Caco-2 (cell line): ENCODE measurements around the gene IL4I1. TPM values are rescaled to one million over a fixed set of nuclear protein-coding genes. Genes with fewer than 3 reads are reported as not detected.

Experiments
- BruUV-seq: library from RNA; stranded (reverse); fragments of 400-500 nt; replicated peaks from 2 replicates; lab custom pipeline; 2021; lab: Mats Ljungman, UMichigan
- CTCF ChIA-PET: fragments of 300-600 bp; sonication (Branson Sonifier 250); formaldehyde crosslinking; loops from one replicate; lab custom pipeline; 2022; ENCODE audit warnings: antibody characterized with exemption; lab: Charles Lee
- POLR2A ChIA-PET: fragments of 300-600 bp; sonication (Branson Sonifier 250); formaldehyde crosslinking; loops from one replicate; lab custom pipeline; 2022; ENCODE audit warnings: antibody characterized with exemption; lab: Charles Lee
- DNase-seq, 2 experiments: peaks; one replicate each; pipeline versions ENCODE4 v3.0.0 to v3.0.0-alpha.2; 2020 to 2022
- H3K27me3 ChIP-seq: replicated peaks from 2 replicates; pipeline ENCODE4 v1.6.0; 2011; ENCODE audit warnings: low read length; ENCODE audit not compliant: control insufficient read depth, insufficient read depth
- H3K36me3 ChIP-seq: 2 replicates; pipeline ENCODE4 v1.5.1; 2011; ENCODE audit warnings: low read length; ENCODE audit not compliant: control insufficient read depth, insufficient read depth
- H3K4me1 ChIP-seq: fragments of 250-450 bp; sonication (Bioruptor Pico); 2 replicates; pipeline ENCODE4 v1.5.1; 2020; ENCODE audit warnings: mild to moderate bottlenecking
- H3K4me3 ChIP-seq: 2 replicates; pipeline ENCODE4 v1.5.1; 2011; ENCODE audit warnings: low read depth, mild to moderate bottlenecking, control low read depth, low read length
- H3K9me3 ChIP-seq: fragments of 250-450 bp; sonication (Bioruptor Pico); 2 replicates; pipeline ENCODE4 v1.5.1; 2020; ENCODE audit warnings: mild to moderate bottlenecking, moderate library complexity
- H3K27ac Mint-ChIP-seq: one replicate; pipeline ENCODE4 v1.8.0; 2022; ENCODE audit warnings: mixed read lengths; ENCODE audit not compliant: unreplicated experiment
- H3K27me3 Mint-ChIP-seq: one replicate; pipeline ENCODE4 v1.8.0; 2022; ENCODE audit warnings: mixed read lengths; ENCODE audit not compliant: insufficient read depth, unreplicated experiment
- H3K36me3 Mint-ChIP-seq: one replicate; pipeline ENCODE4 v1.8.0; 2022; ENCODE audit warnings: mild to moderate bottlenecking, mixed read lengths; ENCODE audit not compliant: insufficient read depth, unreplicated experiment
- H3K4me1 Mint-ChIP-seq: one replicate; pipeline ENCODE4 v1.8.0; 2022; ENCODE audit warnings: low read depth, mixed read lengths; ENCODE audit not compliant: unreplicated experiment
- H3K4me3 Mint-ChIP-seq: one replicate; pipeline ENCODE4 v1.8.0; 2022; ENCODE audit warnings: mild to moderate bottlenecking, moderate library complexity, mixed read lengths; ENCODE audit not compliant: unreplicated experiment
- H3K9me3 Mint-ChIP-seq: one replicate; pipeline ENCODE4 v1.8.0; 2022; ENCODE audit warnings: mixed read lengths; ENCODE audit not compliant: unreplicated experiment
- intact Hi-C: fragments of 100-400 bp; cut with micrococcal nuclease; formaldehyde crosslinking; loops from one replicate; pipeline ENCODE4 v1.10.0; 2022; ENCODE audit not compliant: unreplicated experiment
- total RNA-seq: library from RNA; stranded (reverse); gene quantifications from 2 replicates; pipeline ENCODE4 v1.2.3, GENCODE V29; 2022
- TF ChIP-seq, protein P1 (sequence below), 2 experiments: fragments of 200-600 bp in 1 of 2; IDR thresholded peaks; 1 replicate in 1 of 2; 2 replicates in 1 of 2; pipeline versions ENCODE4 v1.5.1 to v1.8.0; 2011 to 2022; ENCODE audit warnings: antibody characterized with exemption in 1 of 2, control low read depth in 1 of 2, inconsistent platforms in 1 of 2, low read depth in 1 of 2, low read length in 1 of 2, mild to moderate bottlenecking in 1 of 2, moderate library complexity in 1 of 2; ENCODE audit not compliant: insufficient read depth in 1 of 2, severe bottlenecking in 1 of 2, unreplicated experiment in 1 of 2

IL4I1 gene
- total RNA-seq, 1 experiment from 2014 or later = 0.61 TPM

DNA sequence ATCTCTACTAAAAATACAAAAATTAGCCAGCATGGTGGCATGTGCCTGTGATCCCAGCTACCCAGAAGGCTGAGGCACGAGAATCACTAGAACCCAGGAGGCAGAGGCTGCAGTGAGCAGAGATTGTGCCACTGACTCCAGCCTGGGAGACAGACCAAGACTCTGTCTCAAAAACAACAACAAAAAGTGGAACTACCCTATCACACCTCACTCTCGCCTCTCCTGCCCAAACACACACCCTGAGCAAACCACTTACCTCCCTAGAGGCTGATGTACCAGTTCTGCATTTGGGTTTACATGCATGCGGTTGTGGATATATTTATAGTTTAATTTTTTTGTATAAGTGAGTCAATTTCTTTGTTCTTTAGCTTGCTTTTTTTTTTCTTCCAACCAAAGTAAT, 53.4 kb downstream of the IL4I1 start:
- Histone ChIP-seq H3K36me3 (peaks cover 3% of the 10 kb centered on the region; the same call in 1 of the 2 replicates), H3K4me1 (no peaks in the 10 kb centered on the region), H3K4me3 (no peak overlapping the region), H3K27me3 (no peaks in the 10 kb centered on the region), H3K9me3 (no peaks in the 10 kb centered on the region)
- H3K36me3 Mint-ChIP-seq = peaks cover 41% of the 10 kb centered on the region
- ChIA-PET CTCF (no interaction called here), POLR2A (no interaction called here)
- no peak overlapping the region for H3K27ac Mint-ChIP-seq
- H3K9me3 Mint-ChIP-seq = no peaks in the 10 kb centered on the region
- no peak overlapping the region for H3K4me3 Mint-ChIP-seq
- H3K4me1 Mint-ChIP-seq = no peaks in the 10 kb centered on the region
- no peak for DNase-seq
- no peaks in the 10 kb centered on the region for H3K27me3 Mint-ChIP-seq
- no TSS peak for BruUV-seq
- intact Hi-C loops = no loop called here
- TF ChIP-seq, protein P1, sequence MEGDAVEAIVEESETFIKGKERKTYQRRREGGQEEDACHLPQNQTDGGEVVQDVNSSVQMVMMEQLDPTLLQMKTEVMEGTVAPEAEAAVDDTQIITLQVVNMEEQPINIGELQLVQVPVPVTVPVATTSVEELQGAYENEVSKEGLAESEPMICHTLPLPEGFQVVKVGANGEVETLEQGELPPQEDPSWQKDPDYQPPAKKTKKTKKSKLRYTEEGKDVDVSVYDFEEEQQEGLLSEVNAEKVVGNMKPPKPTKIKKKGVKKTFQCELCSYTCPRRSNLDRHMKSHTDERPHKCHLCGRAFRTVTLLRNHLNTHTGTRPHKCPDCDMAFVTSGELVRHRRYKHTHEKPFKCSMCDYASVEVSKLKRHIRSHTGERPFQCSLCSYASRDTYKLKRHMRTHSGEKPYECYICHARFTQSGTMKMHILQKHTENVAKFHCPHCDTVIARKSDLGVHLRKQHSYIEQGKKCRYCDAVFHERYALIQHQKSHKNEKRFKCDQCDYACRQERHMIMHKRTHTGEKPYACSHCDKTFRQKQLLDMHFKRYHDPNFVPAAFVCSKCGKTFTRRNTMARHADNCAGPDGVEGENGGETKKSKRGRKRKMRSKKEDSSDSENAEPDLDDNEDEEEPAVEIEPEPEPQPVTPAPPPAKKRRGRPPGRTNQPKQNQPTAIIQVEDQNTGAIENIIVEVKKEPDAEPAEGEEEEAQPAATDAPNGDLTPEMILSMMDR (IDR thresholded peaks at IDR 0.05; ENCODE audit: insufficient read depth in 1 of 2, low read depth in 1 of 2, low read length in 1 of 2, severe bottlenecking in 1 of 2, unreplicated experiment in 1 of 2) = no peak

DNA sequence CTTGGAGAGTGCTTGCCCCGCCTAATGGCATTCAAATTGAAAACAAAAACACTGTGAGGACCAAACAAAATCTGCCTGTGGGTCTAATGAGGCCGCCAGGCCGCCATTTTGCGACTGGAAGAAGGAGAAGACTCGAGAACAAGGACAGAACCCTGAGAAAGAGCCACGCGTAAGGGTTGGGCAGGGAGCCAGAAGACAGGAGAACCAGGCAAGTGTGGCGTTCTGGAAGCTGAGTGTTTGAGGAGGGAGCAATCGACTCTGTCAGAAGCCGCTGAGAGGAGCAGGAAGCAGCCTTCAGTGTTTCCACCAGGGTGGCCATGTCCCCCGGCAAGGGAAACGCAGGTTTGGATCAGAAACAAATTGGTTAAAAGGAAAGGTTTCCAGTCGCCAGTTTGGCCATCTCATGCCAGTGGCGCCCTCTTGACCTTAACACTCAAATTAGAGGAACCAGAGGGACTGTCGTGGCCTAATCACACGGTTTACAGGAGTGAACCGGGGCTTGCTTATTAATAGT, 55.9 kb downstream of the IL4I1 start:
- H3K4me3 ChIP-seq = no peak overlapping the region
- H3K27me3 ChIP-seq = no peaks in the 10 kb centered on the region
- H3K27ac Mint-ChIP-seq = no peak overlapping the region
- ChIA-PET CTCF (no interaction called here), POLR2A (no interaction called here)
- H3K36me3 ChIP-seq = peaks cover 3% of the 10 kb centered on the region
- H3K9me3 ChIP-seq = no peaks in the 10 kb centered on the region
- TF ChIP-seq, protein P1 (IDR thresholded peaks at IDR 0.05; ENCODE audit: insufficient read depth in 1 of 2, low read depth in 1 of 2, low read length in 1 of 2, severe bottlenecking in 1 of 2, unreplicated experiment in 1 of 2) = no peak
- intact Hi-C loops = no loop called here
- no TSS peak for BruUV-seq
- H3K4me1 ChIP-seq = no peaks in the 10 kb centered on the region
- no peaks in the 10 kb centered on the region for H3K27me3 Mint-ChIP-seq
- peaks cover 48% of the 10 kb centered on the region for H3K36me3 Mint-ChIP-seq
- DNase-seq = no peak
- no peak overlapping the region for H3K4me3 Mint-ChIP-seq
- no peaks in the 10 kb centered on the region for H3K9me3 Mint-ChIP-seq
- H3K4me1 Mint-ChIP-seq = no peaks in the 10 kb centered on the region

DNA sequence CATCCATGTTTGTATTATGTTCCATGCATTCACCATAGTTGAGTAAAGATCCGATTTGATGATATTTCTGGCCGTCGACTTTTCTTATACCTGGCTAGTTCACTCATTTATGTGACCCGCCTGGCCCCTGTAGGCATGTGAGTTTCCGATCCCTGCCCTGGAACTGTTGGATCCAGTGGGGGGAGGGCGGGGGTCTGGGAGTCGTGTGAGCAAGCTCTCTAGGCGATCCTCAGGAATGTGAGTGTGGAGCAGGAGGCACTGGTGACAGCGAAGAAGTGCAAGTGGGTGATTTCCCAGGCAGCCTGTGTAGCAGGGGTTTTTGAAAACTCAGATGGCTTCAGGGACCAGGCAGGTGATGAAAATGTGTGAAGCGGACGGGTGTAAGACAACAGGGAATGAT, 56.4 kb downstream of the IL4I1 start:
- Mint-ChIP-seq H3K27me3 (no peaks in the 10 kb centered on the region), H3K27ac (no peak overlapping the region), H3K4me1 (no peaks in the 10 kb centered on the region), H3K9me3 (no peaks in the 10 kb centered on the region), H3K4me3 (no peak overlapping the region), H3K36me3 (peaks cover 53% of the 10 kb centered on the region)
- Histone ChIP-seq H3K27me3 (no peaks in the 10 kb centered on the region), H3K4me3 (no peak overlapping the region), H3K4me1 (no peaks in the 10 kb centered on the region), H3K9me3 (no peaks in the 10 kb centered on the region), H3K36me3 (peaks cover 3% of the 10 kb centered on the region)
- POLR2A ChIA-PET = no interaction called here
- no peak for DNase-seq
- CTCF ChIA-PET = no interaction called here
- intact Hi-C loops = no loop called here
- TF ChIP-seq, protein P1 (IDR thresholded peaks at IDR 0.05; ENCODE audit: insufficient read depth in 1 of 2, low read depth in 1 of 2, low read length in 1 of 2, severe bottlenecking in 1 of 2, unreplicated experiment in 1 of 2) = no peak
- BruUV-seq = no TSS peak
